Body of pancreas (tissue), 4 donors: ENCODE results near the gene HASPIN.

ENCODE experiments used
- CTCF ChIP-seq, 7 experiments: fragments of 450-650 bp in 4 of 7; fragments of 200-600 bp in 3 of 7; sonication (generic) in 3 of 7; IDR thresholded peaks; one replicate each; pipeline ENCODE4 v1.5.1; 2016 to 2019; ENCODE audit warnings: antibody characterized with exemption in 7 of 7
- POLR2A ChIP-seq, 3 donors: fragments of 450-650 bp; IDR thresholded peaks; one replicate each; pipeline ENCODE4 v1.6.1; 2016; ENCODE audit warnings: antibody characterized with exemption in 3 of 3, mild to moderate bottlenecking in 2 of 3

DNA sequence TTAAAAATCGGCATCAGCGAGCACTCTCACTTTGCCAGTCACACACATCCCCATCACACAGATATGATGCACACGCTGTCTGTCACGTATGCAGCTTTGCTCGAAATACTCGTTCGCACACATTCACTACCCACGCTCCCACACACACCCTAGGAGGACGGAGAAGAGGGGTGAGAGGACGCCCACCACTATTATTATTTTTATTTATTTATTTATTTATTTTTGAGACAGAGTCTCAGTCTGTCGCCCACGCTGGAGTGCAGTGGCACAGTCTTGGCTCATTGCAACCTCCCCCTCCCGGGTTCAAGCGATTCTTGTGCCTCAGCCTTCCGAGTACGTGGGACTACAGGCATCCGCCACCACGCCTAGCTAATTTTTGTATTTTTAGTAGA lies 30.4 kb downstream of the HASPIN start:
- TF ChIP-seq CTCF (IDR thresholded peaks at IDR 0.05) (no peak), POLR2A (IDR thresholded peaks at IDR 0.05) (peak in 2 of 3 donors; percentile 16 to 25)
